ENCODE measurements around the gene STAT6. TPM values are rescaled to one million over a fixed set of nuclear protein-coding genes. Genes with fewer than 3 reads are reported as not detected.

Gene STAT6
- total and polyA plus RNA-seq, 2 of the 8 experiments (the other 6 are each of a cell fraction or from before 2014, with no cell fraction given), result 32.9 to 38.7 TPM

- CTCF ChIA-PET (ENCODE audit: partially characterized antibody), result interaction anchor here (1.0 to 10.6 kb wide), 2 partner anchors 20 to 28 kb away, joined by 4 to 150 read pairs; no protein-coding TSS in a partner anchor
- H2AFZ ChIP-seq (ENCODE audit: low read length), result no peak overlapping the region
Measured at GRCh38 chr12:57151741-57152630, 40.8 kb upstream of the STAT6 start.

More at GRCh38 chr12:57151741-57152630, 40.8 kb upstream of the STAT6 start:
- WGBS, 2 experiments (ENCODE audit: extremely low coverage in 1 of 2, insufficient coverage in 1 of 2, insufficient read length in 1 of 2, insufficient replicate concordance in 2 of 2, low coverage in 1 of 2, low lambda C conversion rate in 2 of 2, missing lambda C conversion rate in 1 of 2), result 84% methylated on average over 17 of the region's 17 CpGs; no CpG with 5 or more reads in 1 of the 2 experiments
- Histone ChIP-seq H3K4me1 (replicated peaks in 1 of 4; ENCODE audit: control insufficient read depth in 3 of 4, insufficient read depth in 4 of 4, low read length in 3 of 4) (peaks cover 0 to 4% (median 1%) of the 10 kb centered on the region in 4 experiments; a peak in 4 of 7 replicates), H3K23me2 (ENCODE audit: low read depth, low read length) (no peaks in the 10 kb centered on the region), H3K4me2 (ENCODE audit: insufficient read depth in 1 of 2, low read depth in 2 of 2, low read length in 2 of 2) (no peak overlapping the region), H4K5ac (ENCODE audit: insufficient read length, low read depth, low read length) (no peak overlapping the region), H3K9me3 (ENCODE audit: insufficient read depth in 2 of 2, low read depth in 1 of 2, low read length in 1 of 2) (no peaks in the 10 kb centered on the region), H2BK120ac (replicated peaks; ENCODE audit: low read depth, low read length) (no peak overlapping the region), H2BK20ac (ENCODE audit: low read length) (no peak overlapping the region), H2BK12ac (ENCODE audit: low read depth, low read length) (no peak overlapping the region), H3K36me3 (ENCODE audit: control insufficient read depth in 2 of 4, insufficient read depth in 4 of 4, low read length in 3 of 4) (peaks cover 18 to 45% (median 36%) of the 10 kb centered on the region in 4 experiments; a peak in 7 of 8 replicates), H3K9ac (replicated peaks in 1 of 4; ENCODE audit: extremely low read depth in 1 of 4, low read depth in 3 of 4, low read length in 3 of 4) (no peak overlapping the region), H2AK5ac (ENCODE audit: low read depth, low read length) (no peak overlapping the region), H3K14ac (ENCODE audit: insufficient read length) (no peak overlapping the region), H2BK15ac (ENCODE audit: low read length) (no peak overlapping the region), H3K79me1 (ENCODE audit: low read depth, low read length) (peaks cover 2% of the 10 kb centered on the region; the same call in 1 of the 2 replicates), H4K8ac (ENCODE audit: extremely low read depth, insufficient read depth, low read length) (no peak overlapping the region), H4K20me1 (replicated peaks in 1 of 2; ENCODE audit: control insufficient read depth in 1 of 2, insufficient read depth in 2 of 2, low read length in 2 of 2) (peaks cover 11 to 12% of the 10 kb centered on the region in 2 experiments), H3K79me2 (ENCODE audit: control insufficient read depth in 1 of 2, insufficient read depth in 2 of 2, low read length in 2 of 2) (no peaks in the 10 kb centered on the region), H3K27ac (ENCODE audit: low read depth, low read length) (no peak overlapping the region), H3K27me3 (replicated peaks in 1 of 4; ENCODE audit: control insufficient read depth in 3 of 4, extremely low read depth in 1 of 4, insufficient read depth in 3 of 4, low read length in 3 of 4) (no peaks in the 10 kb centered on the region), H4K91ac (replicated peaks; ENCODE audit: insufficient read length, low read length) (no peak overlapping the region), H3K18ac (ENCODE audit: extremely low read depth, low read length) (no peak overlapping the region; the same call in 1 of the 2 replicates), H3K4ac (replicated peaks; ENCODE audit: insufficient read length, low read depth, low read length) (no peak overlapping the region), H2BK5ac (ENCODE audit: low read depth, low read length) (no peak overlapping the region), H3K56ac (replicated peaks; ENCODE audit: insufficient read length, low read depth, low read length) (no peak overlapping the region), H3K4me3 (ENCODE audit: extremely low read depth in 1 of 4, insufficient read depth in 2 of 4, low read depth in 3 of 4, low read length in 4 of 4) (no peak overlapping the region), H3K23ac (ENCODE audit: insufficient read length) (no peak overlapping the region)
- TF ChIP-seq SP4 (IDR thresholded peaks at IDR 0.05; ENCODE audit: low read length) (no peak), SIN3A (conservative IDR thresholded peaks at IDR 0.05 in 1 of 2, IDR thresholded peaks at IDR 0.05 in 1 of 2; ENCODE audit: low read depth in 1 of 2, low read length in 2 of 2) (no peak), TCF12 (IDR thresholded peaks at IDR 0.05; ENCODE audit: low read depth, low read length) (no peak), TAF1 (IDR thresholded peaks at IDR 0.05; ENCODE audit: low read depth, low read length) (no peak), EP300 (IDR thresholded peaks at IDR 0.05; ENCODE audit: borderline replicate concordance in 1 of 2, low read depth in 2 of 2, low read length in 2 of 2) (no peak)
- DNase-seq (ENCODE audit: low read depth in 1 of 2, low spot score in 2 of 2) (no peak), FAIRE-seq (no peak)
- POLR2A ChIA-PET (ENCODE audit: partially characterized antibody), result interaction anchor here (0.7 to 3.8 kb wide), 8 partner anchors 9 to 73 kb away, joined by 3 to 14 read pairs (median 5); partner anchors contain the start of gene LRP1

Data from H1 (cell line).